Astrocyte of the cerebellum (primary cell): ENCODE data around the gene STOML1.

Source experiments
- DNase-seq: peaks from one replicate; pipeline ENCODE4 v3.0.0-alpha.2; 2011; ENCODE audit warnings: low read depth
- H3K4me3 ChIP-seq: 2 replicates; pipeline ENCODE4 v1.5.1; 2011; ENCODE audit warnings: mild to moderate bottlenecking, low read depth, low read length, moderate library complexity
- in situ Hi-C: cut with HindIII; loops from 2 replicates; pipeline ENCODE4 v1.10.0; 2017; ENCODE audit warnings: low sequenced_read_pairs
- TF ChIP-seq, protein P1 (sequence below): IDR thresholded peaks from 2 replicates; pipeline ENCODE4 v1.5.1; 2012; ENCODE audit warnings: low read length, low read depth, moderate library complexity, mild to moderate bottlenecking; ENCODE audit errors: missing control alignments

The STOML1 gene

DNA sequence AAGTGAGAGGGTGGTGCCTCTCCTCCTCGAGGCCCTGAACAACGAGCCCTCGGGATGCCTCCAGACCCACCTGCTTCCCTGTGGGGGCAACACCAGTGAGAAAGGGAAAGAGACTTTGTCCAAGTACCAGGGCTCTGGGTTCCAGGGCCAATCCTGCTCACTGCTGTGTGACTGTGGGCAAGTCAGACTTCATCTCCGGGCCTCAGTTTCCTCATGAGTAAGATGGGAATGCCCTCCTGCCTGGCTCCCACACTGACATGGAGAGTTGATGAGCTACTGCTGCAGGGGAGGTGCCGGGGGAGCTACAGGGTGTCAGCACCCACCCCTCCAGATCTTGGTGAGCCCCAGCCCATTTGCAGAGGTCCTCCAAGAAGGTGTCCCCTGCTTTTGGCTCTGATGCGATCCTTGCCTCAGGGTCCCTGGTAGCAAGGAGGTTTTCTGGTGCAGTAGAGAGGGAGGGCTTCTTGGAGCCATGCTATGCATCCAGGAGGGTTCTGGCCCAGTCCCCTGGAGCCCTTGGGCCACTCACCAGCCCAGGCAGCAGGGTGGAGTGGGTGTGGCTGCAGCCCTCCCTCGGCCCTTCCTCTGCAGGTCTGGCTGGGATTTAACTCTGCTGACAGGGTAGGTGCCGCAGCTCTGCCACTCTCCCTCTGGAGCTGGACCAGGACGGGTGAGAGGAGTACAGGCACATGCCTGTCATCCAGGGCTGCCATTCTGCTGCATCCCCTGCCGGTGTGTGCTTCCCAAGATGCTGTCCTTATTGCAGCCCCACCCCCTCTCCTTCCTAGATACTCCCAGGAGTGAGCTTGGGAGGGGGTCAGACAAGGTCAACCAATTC lies 39.0 kb downstream of the STOML1 start:
- in situ Hi-C loops, result no loop called here
- TF ChIP-seq, protein P1, sequence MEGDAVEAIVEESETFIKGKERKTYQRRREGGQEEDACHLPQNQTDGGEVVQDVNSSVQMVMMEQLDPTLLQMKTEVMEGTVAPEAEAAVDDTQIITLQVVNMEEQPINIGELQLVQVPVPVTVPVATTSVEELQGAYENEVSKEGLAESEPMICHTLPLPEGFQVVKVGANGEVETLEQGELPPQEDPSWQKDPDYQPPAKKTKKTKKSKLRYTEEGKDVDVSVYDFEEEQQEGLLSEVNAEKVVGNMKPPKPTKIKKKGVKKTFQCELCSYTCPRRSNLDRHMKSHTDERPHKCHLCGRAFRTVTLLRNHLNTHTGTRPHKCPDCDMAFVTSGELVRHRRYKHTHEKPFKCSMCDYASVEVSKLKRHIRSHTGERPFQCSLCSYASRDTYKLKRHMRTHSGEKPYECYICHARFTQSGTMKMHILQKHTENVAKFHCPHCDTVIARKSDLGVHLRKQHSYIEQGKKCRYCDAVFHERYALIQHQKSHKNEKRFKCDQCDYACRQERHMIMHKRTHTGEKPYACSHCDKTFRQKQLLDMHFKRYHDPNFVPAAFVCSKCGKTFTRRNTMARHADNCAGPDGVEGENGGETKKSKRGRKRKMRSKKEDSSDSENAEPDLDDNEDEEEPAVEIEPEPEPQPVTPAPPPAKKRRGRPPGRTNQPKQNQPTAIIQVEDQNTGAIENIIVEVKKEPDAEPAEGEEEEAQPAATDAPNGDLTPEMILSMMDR, result no peak
- DNase-seq, result no peak
- no peak overlapping the region for H3K4me3 ChIP-seq

- TF ChIP-seq, protein P1, result no peak
- no peak for DNase-seq
- in situ Hi-C loops, result no loop called here
- H3K4me3 ChIP-seq, result no peak overlapping the region
Observed at GRCh38 chr15:73952171-73952912, 39.8 kb downstream of the STOML1 start.

- no peak for DNase-seq
- TF ChIP-seq, protein P1, result no peak
- no peak overlapping the region for H3K4me3 ChIP-seq
- in situ Hi-C loops, result no loop called here
Observed at GRCh38 chr15:73951601-73952000, 40.5 kb downstream of the STOML1 start.

DNA sequence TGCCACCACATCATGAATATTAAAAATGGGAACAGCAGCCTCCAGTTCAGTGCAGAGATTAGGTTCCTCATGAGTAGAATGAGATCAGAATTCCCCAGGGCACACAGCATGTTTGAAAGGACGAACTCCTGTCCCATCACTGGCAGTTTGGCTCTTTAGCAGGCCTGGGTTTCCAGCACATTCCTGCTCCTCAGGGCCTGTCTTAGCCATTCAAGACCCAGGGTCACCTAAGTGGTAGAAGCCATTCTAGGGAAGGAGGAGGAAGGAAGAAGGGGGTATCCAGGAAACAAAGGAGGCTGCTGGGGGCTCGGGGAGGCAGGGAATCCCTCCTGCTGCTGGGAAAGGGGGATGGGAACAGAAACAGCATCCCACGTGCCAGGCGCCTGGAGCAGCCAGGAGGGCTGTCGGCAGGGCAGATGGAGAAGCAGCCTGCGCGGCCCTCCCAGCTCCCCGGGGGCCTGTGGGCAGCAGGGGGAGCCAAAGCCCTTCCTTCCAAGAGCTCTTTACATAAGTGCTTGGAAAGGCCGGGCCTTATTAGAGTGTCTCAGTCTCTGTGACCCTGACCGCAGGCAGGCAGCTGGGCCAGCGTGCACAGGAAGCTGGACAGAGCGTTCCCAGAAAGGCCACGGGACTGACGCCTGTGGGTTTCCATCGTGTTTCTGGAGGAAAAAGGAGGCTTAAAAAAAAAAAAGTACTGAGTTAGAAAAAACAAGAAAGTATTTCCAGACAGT lies 41.1 kb downstream of the STOML1 start:
- H3K4me3 ChIP-seq, result no peak overlapping the region
- TF ChIP-seq, protein P1, result peak; percentile 82
- in situ Hi-C loops, result no loop called here
- peak; percentile 97 for DNase-seq

DNA sequence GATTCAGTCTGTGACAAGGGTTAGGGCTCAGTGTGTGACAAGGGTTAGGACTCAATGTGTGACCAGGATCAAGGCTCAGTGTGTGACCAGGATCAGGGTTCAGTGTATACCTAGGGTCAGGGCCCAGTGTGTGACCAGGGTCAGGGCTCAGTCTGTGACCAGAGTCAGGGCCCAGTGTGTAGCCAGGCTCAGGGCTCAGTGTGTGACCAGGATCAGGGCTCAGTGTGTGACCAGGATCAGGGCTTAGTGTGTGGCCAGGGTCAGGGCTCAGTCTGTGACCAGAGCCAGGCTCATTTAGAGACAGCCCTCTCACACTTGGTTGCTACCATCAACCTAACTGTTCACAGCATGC lies 41.6 kb downstream of the STOML1 start:
- no peak for DNase-seq
- H3K4me3 ChIP-seq, result no peak overlapping the region
- in situ Hi-C loops, result no loop called here
- TF ChIP-seq, protein P1, result no peak

DNA sequence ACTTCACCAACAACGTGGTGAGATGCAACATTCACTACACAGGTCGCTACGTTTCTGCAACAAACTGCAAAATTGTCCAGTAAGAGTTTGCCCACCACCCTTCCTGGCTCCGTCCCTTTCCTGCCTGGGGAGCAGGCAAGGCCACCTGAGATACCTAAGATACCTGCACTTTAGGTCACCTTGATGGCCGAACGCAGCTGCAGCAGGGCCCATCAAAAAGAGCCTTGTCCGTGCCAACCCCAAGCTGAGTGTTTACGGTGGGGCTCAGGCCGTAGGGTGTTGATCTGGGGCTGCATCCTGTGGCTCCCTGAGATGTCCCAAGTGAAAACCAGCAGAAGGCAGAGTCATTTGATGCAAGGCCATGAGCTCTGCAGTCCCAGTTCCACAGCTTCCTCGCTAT lies 42.6 kb downstream of the STOML1 start:
- no peak overlapping the region for H3K4me3 ChIP-seq
- in situ Hi-C loops, result no loop called here
- DNase-seq, result no peak
- TF ChIP-seq, protein P1, result no peak
